Measurements from ENCODE around the gene DOCK11.

DOCK11 gene

GRCh38 chrX:118502161-118502789, 6.7 kb downstream of the DOCK11 start:
- no peak for DNase-seq (ENCODE audit: low read depth)

DNA sequence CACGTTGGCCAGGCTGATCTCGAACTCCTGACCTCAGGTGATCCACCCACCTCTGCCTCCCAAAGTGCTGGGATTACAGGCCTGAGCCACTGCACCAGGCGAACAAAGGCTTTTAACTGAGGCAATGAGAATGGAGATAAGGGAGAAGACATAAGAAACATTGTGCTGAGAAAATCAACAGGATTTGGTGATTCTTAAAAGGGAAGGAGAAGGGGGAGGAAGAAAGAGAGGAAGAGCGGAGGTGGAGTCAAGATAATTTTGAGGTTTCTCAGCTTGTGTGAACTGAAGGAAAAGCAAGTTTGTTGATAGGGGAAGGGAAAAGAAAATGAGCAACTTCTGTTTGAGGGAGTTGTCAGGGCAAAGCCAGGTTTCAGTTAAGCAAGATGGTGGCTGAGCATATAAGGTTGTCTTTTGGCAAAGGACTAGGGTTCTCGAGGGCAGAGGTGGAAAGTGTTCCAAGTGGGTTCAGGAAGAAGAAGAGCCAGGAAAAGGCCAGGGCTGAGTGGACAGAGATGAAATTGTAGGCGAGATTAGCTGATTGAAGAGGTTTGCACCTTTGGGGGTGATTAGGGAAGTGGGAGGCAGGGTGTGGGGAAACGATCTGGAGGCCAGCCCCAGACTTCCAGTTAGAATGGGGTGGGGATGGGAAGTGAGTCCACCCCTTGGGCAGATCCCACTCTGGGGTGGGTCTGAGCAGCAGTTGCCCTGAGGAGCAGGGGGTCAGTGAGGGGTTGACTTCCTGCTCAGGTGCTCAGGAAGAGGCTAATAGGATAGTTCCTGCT, 7.8 kb downstream of the DOCK11 start:
- DNase-seq (ENCODE audit: low read depth): no peak

DNA sequence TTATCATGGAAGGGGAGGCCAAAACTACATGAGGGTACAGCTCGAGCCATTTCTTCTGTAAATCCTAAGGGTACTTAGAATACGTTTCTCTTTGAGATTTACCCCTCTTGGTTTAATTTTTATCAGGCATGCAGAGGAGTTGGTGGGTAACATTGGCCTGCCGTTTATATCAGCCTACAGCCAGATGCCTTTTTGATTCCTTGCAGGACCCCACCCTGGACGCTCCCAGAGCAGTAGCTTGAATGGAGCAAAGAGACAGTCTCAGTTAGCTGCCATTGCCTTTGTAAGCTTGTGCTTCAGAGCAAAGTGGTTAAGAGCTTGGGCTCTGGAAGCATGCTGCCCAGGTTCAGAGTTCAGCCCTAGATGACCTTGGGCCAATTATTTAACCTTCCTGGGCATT, 9.0 kb downstream of the DOCK11 start:
- no peak for DNase-seq (ENCODE audit: low read depth)

DNA sequence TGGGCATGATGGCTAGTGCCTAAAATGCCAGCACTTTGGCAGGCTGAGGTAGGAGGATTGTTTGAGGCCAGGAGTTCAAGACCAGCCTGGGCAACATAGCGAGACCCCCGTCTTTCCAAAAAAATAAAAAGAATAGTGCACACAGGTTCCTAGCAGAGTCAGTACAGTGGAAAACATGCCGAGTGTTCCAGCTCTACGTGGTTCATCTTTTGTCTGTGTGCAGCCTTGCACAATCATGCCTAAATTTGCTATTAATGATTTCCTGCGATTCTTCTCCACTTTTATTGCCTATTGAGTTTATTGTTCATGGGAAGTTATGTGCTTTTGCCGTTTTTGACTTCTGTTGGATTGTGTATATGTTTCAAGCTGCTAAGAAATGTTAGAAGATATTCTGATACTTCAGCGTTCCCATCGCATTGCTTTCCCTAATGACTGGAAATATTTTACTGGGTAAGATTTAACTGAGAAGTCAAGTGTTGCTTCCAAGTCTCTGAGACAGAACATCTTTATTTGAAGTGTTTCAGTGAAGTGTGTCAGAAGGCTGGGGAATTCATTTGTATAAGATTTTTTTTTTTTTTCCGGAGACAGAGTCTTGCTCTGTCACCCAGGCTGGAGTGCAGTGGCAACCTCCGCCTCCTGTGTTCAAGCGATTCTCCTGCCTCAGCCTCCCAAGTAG, 11.3 kb downstream of the DOCK11 start:
- no peak for DNase-seq (ENCODE audit: low read depth)

GRCh38 chrX:118507766-118508165, 12.2 kb downstream of the DOCK11 start:
- no peak for DNase-seq (ENCODE audit: low read depth)

DNA sequence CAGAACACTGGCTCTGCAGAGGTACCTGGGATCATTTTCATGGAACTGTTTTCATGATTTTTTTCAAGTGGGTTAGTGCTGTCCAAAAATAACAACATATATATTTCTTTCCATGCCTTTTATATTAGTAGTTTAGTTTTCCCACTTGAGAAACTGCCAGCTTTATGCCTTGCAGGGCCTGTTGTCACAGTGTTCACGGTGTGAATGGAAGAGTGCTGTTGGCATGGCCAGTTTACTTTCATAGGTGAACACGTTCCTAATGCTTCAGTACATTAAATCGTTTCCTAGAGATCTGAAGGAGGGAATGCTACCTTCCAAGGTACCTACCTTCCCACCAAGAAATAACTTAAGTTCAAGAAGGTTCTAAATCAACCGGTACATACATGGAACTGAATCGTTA, 12.6 kb downstream of the DOCK11 start:
- DNase-seq (ENCODE audit: low read depth): no peak

- DNase-seq (ENCODE audit: low read depth): no peak
These were observed 13.0 kb downstream of the DOCK11 start for GRCh38 chrX:118508635-118509034.

DNA sequence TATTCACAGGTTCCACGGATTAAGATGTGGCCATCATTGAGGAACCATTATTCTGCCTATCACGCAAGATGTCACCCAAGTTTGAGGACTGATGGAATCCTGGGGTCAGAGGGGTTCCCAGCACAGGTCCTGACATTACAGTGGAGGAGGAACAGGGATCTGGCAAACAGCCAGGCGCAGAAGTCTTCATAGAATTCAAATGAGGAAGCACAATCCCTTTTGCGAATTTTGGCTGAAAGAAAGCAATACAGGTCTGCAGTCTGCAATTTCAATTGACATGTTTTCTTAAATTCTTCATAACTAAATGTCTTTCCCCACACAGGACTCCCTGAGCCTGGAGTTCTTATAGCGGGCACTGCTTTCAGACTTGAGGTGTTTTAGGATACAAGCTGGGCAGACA, 14.5 kb downstream of the DOCK11 start:
- DNase-seq (ENCODE audit: low read depth): no peak

DNA sequence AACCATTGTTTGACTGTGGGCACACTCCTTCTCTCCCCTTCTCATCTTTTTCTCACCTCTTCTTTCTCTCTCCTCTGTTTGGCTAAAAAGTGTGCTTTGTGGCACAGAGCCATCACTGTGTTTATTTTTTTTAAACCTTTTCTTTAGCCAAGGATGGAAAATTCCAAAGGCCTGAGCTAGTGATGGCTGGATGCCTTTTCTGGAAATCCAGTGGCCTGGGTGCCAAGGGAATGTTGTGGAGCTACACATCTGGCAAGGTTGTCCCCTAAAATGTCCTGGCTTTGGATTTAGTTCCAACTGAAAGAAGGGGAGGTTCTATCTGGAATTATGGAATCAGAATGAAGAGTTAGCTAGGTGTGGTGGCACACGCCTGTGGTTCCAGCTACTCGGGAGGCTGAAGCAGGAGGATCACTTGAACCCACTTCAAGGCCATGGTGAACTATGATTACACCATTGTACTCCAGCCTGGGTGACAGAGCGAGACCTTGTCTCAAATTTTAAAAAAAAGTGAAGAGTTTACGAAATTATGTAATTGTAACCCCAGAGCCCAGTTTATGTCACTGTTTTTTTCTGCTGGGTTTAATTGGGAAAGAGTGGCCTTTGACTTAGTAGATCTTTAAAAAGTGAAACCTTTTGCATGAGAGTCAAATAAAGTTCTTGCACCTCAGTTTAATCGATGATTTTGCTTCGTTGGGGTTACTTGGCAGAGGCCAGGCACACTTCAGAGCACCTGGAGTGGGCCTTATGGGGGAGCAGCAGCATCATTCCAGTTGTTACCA, 17.7 kb downstream of the DOCK11 start:
- no peak for DNase-seq (ENCODE audit: low read depth)

GRCh38 chrX:118519411-118520215, 24.0 kb downstream of the DOCK11 start:
- no peak for DNase-seq (ENCODE audit: low read depth)

DNA sequence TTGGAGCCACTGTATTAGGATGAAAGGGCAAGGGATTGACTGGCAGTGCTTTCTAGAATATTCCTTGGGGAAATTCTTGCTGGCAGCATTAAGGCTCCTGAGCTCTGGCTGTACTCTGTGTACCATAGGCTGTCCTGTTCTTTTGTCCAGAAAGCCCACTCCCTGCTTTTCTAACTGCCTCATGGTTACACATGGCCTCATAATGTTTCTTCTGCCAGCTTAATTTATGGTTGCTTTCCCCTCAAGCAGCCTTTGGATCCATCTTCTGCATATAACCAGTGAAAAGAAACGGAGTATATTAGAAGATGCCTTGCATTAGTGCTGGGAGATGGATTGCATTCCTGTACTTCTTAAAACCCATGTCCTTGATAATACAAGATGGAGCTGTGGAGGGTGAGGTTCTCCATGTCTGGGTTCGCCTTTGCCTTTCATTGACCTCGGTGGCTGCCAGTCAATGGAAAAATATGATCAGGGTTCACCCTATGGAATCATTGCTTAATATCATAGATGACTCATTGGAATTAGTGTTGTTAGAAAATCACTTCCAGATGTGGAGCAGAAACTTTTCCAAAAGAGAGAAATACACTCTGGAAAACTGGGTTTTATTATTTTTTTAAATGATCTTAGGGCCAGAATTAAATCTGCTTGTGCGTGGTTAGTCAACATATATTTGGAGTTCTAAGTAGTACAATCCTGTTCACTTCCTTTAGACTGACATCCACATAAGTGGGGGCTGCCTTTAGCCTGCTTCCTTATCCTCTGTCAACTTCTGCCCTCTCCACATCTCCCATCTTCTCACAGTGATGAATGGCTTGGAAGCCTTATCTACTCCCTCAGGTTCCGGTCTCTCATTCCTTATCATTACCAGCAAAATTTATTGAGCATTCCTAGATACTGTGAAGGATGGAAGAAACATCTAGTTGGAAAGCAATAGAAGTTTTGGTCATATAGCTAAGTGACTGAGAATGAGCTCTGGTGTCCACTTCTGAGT, 24.9 kb downstream of the DOCK11 start:
- no peak for DNase-seq (ENCODE audit: low read depth)

GRCh38 chrX:118521435-118521834, 25.8 kb downstream of the DOCK11 start:
- no peak for DNase-seq (ENCODE audit: low read depth)

DNA sequence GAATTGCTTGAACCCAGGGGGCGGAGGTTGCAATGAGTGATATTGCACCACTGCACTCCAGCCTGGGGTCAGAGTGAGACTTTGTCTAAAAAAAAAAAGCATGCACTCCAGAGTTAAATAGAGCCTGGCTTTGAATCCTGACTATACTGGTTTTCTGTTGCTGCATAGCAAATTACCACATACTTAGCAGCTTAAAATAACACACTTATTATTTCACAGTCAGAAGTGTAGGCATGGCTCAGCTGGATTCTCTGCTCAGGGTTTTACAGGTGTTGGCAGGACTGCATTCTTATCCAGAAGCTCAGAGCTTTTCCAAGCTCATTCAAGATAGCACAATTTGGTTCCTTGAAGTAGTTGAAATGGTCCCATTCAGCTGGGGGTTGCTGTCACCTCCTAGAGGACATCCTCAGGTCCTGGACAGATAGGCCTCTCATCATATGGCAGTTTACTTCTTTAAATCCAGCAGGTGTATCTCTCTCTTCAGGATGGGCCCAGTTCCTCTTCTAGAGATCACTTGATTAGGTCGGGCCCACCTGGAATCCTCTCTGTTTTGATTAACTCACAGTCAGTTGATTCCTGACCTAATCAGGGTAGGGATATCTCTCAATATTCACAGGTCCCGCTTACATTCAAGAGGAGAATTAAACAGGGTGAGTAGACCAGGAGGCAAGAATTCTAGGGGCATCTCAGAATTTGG, 26.8 kb downstream of the DOCK11 start:
- DNase-seq (ENCODE audit: low read depth): no peak

- peak; percentile 16 for DNase-seq (ENCODE audit: low read depth)
These were observed 28.3 kb downstream of the DOCK11 start for GRCh38 chrX:118523920-118524319.

DNA sequence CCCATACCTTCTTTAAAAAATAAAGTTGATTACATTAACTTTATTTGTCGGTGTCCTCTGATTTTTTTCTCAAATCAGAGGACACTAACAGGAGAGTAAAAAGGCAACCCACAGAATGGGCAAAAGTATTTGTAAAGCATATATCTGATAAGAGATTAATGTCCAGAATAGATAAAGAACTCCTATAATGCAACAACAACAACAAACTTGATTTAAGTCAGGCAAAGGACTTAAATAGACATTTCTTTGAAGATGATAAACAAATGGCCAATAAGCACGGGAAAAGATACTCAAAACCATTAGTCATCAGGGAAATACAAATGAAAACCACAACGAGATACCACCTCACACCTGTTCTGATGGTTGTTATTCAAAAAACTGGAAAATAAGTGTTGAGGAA, 28.7 kb downstream of the DOCK11 start:
- DNase-seq (ENCODE audit: low read depth): no peak

- no peak for DNase-seq (ENCODE audit: low read depth)
These were observed 29.6 kb downstream of the DOCK11 start for GRCh38 chrX:118525174-118525730.

DNA sequence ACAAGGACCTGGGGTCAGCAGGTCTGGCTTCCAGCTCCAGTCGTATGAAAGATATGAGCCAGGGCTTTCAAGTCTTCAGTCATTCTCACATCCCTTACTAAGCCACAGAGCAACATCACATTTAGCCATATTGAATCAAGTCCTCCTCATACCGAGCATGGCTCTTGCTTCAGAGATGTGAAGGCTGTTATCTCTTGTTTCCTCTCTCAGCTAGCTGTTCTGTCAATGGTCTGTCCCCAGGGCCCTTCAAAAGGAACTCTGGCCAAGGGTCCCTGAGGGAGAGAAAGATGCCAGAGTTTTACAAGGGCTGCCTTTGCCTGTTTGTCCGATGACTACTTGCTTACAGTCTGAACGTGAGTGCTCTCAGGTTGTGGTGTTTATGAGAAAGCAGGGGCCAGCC, 30.5 kb downstream of the DOCK11 start:
- DNase-seq (ENCODE audit: low read depth): no peak

DNA sequence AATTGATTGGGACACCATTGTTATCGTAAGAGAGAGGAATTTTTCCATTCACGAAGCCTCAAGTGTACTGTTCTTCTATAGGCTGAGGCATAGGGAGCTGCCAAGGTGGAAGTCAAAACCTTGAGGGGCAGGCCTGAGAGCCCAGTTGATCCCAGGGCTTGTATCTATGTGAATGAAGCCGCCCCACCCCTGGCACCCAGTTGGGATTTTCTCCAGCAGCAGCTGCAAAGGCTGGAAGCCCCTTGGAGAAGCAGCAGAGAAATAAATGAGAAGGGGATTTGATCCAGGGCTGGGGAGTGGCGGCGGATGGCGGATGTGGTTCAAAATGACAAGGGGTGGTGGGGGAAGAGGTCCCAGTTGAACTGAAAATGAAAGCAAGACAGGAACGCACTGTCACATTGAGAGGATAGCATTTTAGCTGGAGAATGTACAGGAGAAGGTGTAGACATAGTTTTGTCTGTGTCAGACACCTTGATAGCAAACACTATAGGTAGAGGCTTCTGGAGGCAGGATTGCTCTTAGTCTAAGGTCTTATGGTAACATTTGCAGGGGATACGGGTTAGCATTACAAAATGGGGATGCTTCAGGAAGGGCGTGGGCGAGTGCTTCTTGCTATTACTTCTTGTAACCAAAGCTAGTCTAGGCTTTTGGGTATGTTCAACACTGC, 32.6 kb downstream of the DOCK11 start:
- peak; percentile 18 for DNase-seq (ENCODE audit: low read depth)

Data from activated T-cell treated with anti-CD3 and anti-CD28 coated beads for 1 hour (primary cell).